Measurements from ENCODE around the gene GALNT17.

GALNT17 gene

GRCh38 chr7:71191771-71192170 lies 59.8 kb downstream of the GALNT17 start:
- no peak for TF ChIP-seq EP300 (IDR thresholded peaks at IDR 0.05; ENCODE audit: borderline replicate concordance)

GRCh38 chr7:71193099-71193810 lies 61.3 kb downstream of the GALNT17 start:
- no peak for TF ChIP-seq MAX (IDR thresholded peaks at IDR 0.05)
- no peak for TF ChIP-seq ZBTB7A (IDR thresholded peaks at IDR 0.05; ENCODE audit: low read depth)
- TF ChIP-seq TCF12 (IDR thresholded peaks at IDR 0.05; ENCODE audit: low read depth), result no peak
- no peak for TF ChIP-seq EP300 (IDR thresholded peaks at IDR 0.05; ENCODE audit: borderline replicate concordance)
- no peak for TF ChIP-seq TEAD4 (IDR thresholded peaks at IDR 0.05)
- no peak for TF ChIP-seq NFIC (IDR thresholded peaks at IDR 0.05)
- TF ChIP-seq YY1 (IDR thresholded peaks at IDR 0.05; ENCODE audit: low read depth), result no peak
- no peak for TF ChIP-seq USF1 (IDR thresholded peaks at IDR 0.05)

GRCh38 chr7:71198391-71198790 lies 66.4 kb downstream of the GALNT17 start:
- no peak for TF ChIP-seq CREB1 (IDR thresholded peaks at IDR 0.05; ENCODE audit: low read depth)
- TF ChIP-seq EP300 (IDR thresholded peaks at IDR 0.05; ENCODE audit: borderline replicate concordance), result no peak
- TF ChIP-seq YY1 (IDR thresholded peaks at IDR 0.05; ENCODE audit: low read depth), result no peak
- no peak for TF ChIP-seq ZBTB7A (IDR thresholded peaks at IDR 0.05; ENCODE audit: low read depth)
- no peak for TF ChIP-seq CEBPB (IDR thresholded peaks at IDR 0.05)
- TF ChIP-seq EGR1 (IDR thresholded peaks at IDR 0.05), result no peak
- TF ChIP-seq MAX (IDR thresholded peaks at IDR 0.05), result no peak
- no peak for TF ChIP-seq TCF12 (IDR thresholded peaks at IDR 0.05; ENCODE audit: low read depth)
- TF ChIP-seq RAD21 (IDR thresholded peaks at IDR 0.05; ENCODE audit: low read depth), result no peak
- no peak for TF ChIP-seq TAF1 (IDR thresholded peaks at IDR 0.05; ENCODE audit: low read depth)
- no peak for TF ChIP-seq FOXM1 (IDR thresholded peaks at IDR 0.05; ENCODE audit: borderline replicate concordance, low read depth)
- no peak for TF ChIP-seq TEAD4 (IDR thresholded peaks at IDR 0.05)
- no peak for TF ChIP-seq NFIC (IDR thresholded peaks at IDR 0.05)
- no peak for TF ChIP-seq USF1 (IDR thresholded peaks at IDR 0.05)
- no peak for TF ChIP-seq REST (IDR thresholded peaks at IDR 0.05; ENCODE audit: low read depth)

GRCh38 chr7:71198887-71199286 lies 66.9 kb downstream of the GALNT17 start:
- TF ChIP-seq TAF1 (IDR thresholded peaks at IDR 0.05; ENCODE audit: low read depth) (no peak), EGR1 (IDR thresholded peaks at IDR 0.05) (no peak), FOXM1 (IDR thresholded peaks at IDR 0.05; ENCODE audit: borderline replicate concordance, low read depth) (no peak), USF1 (IDR thresholded peaks at IDR 0.05) (no peak), CEBPB (IDR thresholded peaks at IDR 0.05) (no peak), MAX (IDR thresholded peaks at IDR 0.05) (no peak), YY1 (IDR thresholded peaks at IDR 0.05; ENCODE audit: low read depth) (no peak), TEAD4 (IDR thresholded peaks at IDR 0.05) (no peak), ZBTB7A (IDR thresholded peaks at IDR 0.05; ENCODE audit: low read depth) (no peak), CREB1 (IDR thresholded peaks at IDR 0.05; ENCODE audit: low read depth) (no peak)

- TF ChIP-seq TAF1 (IDR thresholded peaks at IDR 0.05; ENCODE audit: low read depth) (no peak), EP300 (IDR thresholded peaks at IDR 0.05; ENCODE audit: borderline replicate concordance) (no peak), TCF12 (IDR thresholded peaks at IDR 0.05; ENCODE audit: low read depth) (no peak), ZBTB7A (IDR thresholded peaks at IDR 0.05; ENCODE audit: low read depth) (no peak), EGR1 (IDR thresholded peaks at IDR 0.05) (no peak), CEBPB (IDR thresholded peaks at IDR 0.05) (no peak), MAX (IDR thresholded peaks at IDR 0.05) (no peak), USF1 (IDR thresholded peaks at IDR 0.05) (no peak), CREB1 (IDR thresholded peaks at IDR 0.05; ENCODE audit: low read depth) (no peak), YY1 (IDR thresholded peaks at IDR 0.05; ENCODE audit: low read depth) (no peak), FOXM1 (IDR thresholded peaks at IDR 0.05; ENCODE audit: borderline replicate concordance, low read depth) (no peak), RAD21 (IDR thresholded peaks at IDR 0.05; ENCODE audit: low read depth) (no peak), NFIC (IDR thresholded peaks at IDR 0.05) (no peak), TEAD4 (IDR thresholded peaks at IDR 0.05) (no peak), REST (IDR thresholded peaks at IDR 0.05; ENCODE audit: low read depth) (no peak)
Observed at GRCh38 chr7:71206184-71206583, 74.2 kb downstream of the GALNT17 start.
